AG09319 (cell line): ENCODE data around the gene ZNF846.
"Not testable (repeated sequence)": the region's sequence is repeated elsewhere in the genome, so short reads cannot be mapped to it uniquely, and the experiment has no call there.

Experiments used
- DNase-seq: peaks from one replicate; pipeline ENCODE4 v3.0.0-alpha.2; 2010; ENCODE audit warnings: low read depth; ENCODE audit errors: extremely low read depth
- TF ChIP-seq, protein P1 (sequence below): IDR thresholded peaks from 2 replicates; pipeline ENCODE4 v1.5.1; 2011; ENCODE audit warnings: low read depth, mild to moderate bottlenecking, inconsistent platforms, low read length, moderate library complexity

Gene ZNF846

GRCh38 chr19:9752701-9753443 lies 15.7 kb downstream of the ZNF846 start:
- no peak for DNase-seq
- TF ChIP-seq, protein P1, sequence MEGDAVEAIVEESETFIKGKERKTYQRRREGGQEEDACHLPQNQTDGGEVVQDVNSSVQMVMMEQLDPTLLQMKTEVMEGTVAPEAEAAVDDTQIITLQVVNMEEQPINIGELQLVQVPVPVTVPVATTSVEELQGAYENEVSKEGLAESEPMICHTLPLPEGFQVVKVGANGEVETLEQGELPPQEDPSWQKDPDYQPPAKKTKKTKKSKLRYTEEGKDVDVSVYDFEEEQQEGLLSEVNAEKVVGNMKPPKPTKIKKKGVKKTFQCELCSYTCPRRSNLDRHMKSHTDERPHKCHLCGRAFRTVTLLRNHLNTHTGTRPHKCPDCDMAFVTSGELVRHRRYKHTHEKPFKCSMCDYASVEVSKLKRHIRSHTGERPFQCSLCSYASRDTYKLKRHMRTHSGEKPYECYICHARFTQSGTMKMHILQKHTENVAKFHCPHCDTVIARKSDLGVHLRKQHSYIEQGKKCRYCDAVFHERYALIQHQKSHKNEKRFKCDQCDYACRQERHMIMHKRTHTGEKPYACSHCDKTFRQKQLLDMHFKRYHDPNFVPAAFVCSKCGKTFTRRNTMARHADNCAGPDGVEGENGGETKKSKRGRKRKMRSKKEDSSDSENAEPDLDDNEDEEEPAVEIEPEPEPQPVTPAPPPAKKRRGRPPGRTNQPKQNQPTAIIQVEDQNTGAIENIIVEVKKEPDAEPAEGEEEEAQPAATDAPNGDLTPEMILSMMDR: no peak

GRCh38 chr19:9751446-9751845 lies 17.1 kb downstream of the ZNF846 start:
- DNase-seq: no peak

GRCh38 chr19:9741476-9742171 lies 26.9 kb downstream of the ZNF846 start:
- TF ChIP-seq, protein P1: no peak
- no peak for DNase-seq

More at GRCh38 chr19:9751446-9751845, 17.1 kb downstream of the ZNF846 start:
- TF ChIP-seq, protein P1: no peak

- no peak for DNase-seq
- TF ChIP-seq, protein P1: no peak
Observed at GRCh38 chr19:9735986-9736385, 32.6 kb downstream of the ZNF846 start.

DNA sequence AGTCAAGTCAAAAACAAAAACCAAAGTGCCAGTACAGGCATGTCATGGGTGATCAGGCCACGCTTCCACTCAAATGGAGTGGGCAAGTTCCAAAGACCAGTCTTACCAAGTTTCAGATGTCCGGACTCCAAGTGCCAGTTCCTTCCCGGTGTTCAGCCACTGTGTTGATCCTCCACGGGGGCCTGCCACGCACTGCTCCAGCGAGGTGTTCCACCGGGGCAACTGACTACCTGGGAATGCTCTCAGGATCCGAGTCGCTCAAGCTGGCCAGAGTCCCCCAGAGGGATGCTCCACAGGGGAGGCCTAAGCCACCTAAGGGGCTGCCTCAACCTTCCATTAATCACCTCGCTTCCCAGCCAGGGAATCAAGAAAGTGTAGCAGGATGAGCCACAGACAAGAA lies 38.5 kb downstream of the ZNF846 start:
- DNase-seq: not testable (repeated sequence)

DNA sequence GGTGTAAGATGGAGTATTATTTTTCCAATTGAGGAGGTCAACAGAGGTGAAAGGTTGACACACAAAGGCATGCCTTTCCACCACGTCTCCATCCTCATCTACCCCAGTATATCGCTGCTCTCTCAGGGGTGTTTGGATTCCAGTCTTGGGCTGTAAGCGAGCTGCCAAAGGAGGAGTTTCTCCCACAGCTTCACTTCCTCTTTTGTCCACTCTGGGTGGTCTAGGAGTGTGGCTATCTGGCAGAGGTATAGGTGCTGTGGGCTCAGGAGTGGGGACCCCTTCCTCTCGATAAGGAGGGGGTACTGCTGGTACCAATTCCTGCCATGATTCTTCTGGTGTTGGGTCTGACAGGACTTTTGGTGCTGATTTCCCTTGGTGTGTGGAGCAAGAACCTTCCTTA lies 39.4 kb downstream of the ZNF846 start:
- TF ChIP-seq, protein P1: no peak
- DNase-seq: no peak

- TF ChIP-seq, protein P1: no peak
- no peak for DNase-seq
Observed at GRCh38 chr19:9727644-9728043, 40.9 kb downstream of the ZNF846 start.

GRCh38 chr19:9725508-9726201 lies 42.9 kb downstream of the ZNF846 start:
- not testable (repeated sequence) for DNase-seq
